ENCODE results near the gene RBM12. TPM values are rescaled to one million over a fixed set of nuclear protein-coding genes. Genes with fewer than 3 reads are reported as not detected.
"Not testable (repeated sequence)": the region's sequence is repeated elsewhere in the genome, so short reads cannot be mapped to it uniquely, and the experiment has no call there.

The RBM12 gene
- total and polyA plus RNA-seq, 11 donors: 7.4 to 61.7 (median 43.0) TPM

DNA sequence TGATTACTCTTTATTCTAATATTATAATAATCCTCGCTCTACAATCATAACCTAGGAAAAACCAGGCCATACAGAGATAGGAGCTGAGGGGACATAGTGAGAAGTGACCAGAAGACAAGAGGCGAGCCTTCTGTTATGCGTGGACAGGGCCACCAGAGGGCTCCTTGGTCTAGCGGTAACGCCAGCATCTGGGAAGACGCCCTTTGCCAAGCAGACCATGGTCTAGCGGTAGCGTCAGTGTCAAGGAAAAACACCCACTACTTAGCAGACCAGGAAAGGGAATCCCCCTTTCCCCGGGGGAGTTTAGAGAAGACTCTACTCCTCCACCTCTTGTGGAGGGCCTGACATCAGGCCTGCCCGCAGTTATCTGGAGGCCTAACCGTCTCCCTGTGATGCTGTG, 22.2 kb upstream of the RBM12 start:
- H3K9me3 ChIP-seq; intact Hi-C loops (cut with DNase I); H3K4me1 ChIP-seq; H3K27me3 ChIP-seq; H3K4me3 ChIP-seq; H3K27ac ChIP-seq; ATAC-seq; DNase-seq: not testable (repeated sequence)
- WGBS, 4 donors: 90 to 93% (median 92%) methylated on average over 11 of the region's 11 CpGs
- H3K36me3 ChIP-seq: peaks cover 0 to 86% (median 73%) of the 10 kb centered on the region in 9 donors
- TF ChIP-seq, protein P1, sequence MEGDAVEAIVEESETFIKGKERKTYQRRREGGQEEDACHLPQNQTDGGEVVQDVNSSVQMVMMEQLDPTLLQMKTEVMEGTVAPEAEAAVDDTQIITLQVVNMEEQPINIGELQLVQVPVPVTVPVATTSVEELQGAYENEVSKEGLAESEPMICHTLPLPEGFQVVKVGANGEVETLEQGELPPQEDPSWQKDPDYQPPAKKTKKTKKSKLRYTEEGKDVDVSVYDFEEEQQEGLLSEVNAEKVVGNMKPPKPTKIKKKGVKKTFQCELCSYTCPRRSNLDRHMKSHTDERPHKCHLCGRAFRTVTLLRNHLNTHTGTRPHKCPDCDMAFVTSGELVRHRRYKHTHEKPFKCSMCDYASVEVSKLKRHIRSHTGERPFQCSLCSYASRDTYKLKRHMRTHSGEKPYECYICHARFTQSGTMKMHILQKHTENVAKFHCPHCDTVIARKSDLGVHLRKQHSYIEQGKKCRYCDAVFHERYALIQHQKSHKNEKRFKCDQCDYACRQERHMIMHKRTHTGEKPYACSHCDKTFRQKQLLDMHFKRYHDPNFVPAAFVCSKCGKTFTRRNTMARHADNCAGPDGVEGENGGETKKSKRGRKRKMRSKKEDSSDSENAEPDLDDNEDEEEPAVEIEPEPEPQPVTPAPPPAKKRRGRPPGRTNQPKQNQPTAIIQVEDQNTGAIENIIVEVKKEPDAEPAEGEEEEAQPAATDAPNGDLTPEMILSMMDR (IDR thresholded peaks at IDR 0.05): peak in 4 of 12 donors; percentile 8 to 22 (median 14)

DNA sequence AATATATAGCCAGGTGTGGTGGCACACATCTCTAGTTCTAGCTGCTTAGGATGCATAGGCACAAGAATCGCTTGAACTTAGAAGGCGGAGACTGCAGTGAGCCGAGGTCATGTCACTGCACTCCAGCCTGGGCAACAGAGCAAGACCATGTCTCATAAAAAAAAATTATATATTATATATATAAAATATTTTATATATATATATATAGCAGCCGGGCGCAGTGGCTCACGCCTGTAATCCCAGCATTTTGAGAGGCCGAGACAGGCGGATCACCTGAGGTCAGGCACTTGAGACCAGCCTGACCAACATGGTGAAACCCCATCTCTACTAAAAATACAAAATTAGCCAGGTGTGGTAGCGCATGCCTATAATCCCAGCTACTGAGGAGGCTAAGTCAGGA, 20.7 kb upstream of the RBM12 start:
- H3K36me3 ChIP-seq: peaks cover 0 to 87% (median 70%) of the 10 kb centered on the region in 9 donors
- 90 to 99% (median 96%) methylated on average over 9 of the region's 9 CpGs for WGBS, 4 donors
- intact Hi-C loops (cut with DNase I): not testable (repeated sequence)

DNA sequence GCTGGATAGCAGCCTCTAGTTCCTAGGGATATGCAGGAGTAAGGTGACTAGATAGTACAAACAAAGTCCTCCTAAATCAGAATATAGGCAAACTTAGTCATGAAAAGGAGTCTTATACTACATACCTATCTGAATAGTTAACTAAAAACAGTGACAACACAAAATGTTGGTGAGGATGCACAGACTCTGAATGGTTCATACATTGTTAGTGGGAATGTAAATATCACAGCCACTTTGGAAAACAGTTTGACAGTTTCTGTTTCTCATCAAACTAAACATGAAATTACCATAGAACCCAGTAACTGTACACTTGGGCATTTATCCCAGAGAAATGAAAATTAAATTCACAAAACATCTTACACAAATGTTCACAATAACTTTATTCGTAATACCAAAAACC, 17.3 kb upstream of the RBM12 start:
- DNase-seq (no peak), ATAC-seq (no peak)
- Histone ChIP-seq H3K27ac (peak overlapping the region in 1 of 12 donors; percentile 40), H3K27me3 (no peaks in the 10 kb centered on the region), H3K9me3 (no peaks in the 10 kb centered on the region), H3K4me1 (peaks cover 0 to 7% (median 0%) of the 10 kb centered on the region in 12 donors), H3K36me3 (peaks cover 0 to 85% (median 65%) of the 10 kb centered on the region in 9 donors), H3K4me3 (no peak overlapping the region)
- 95 to 99% (median 96%) methylated on average over 1 of the region's 1 CpG for WGBS, 4 donors
- TF ChIP-seq, protein P1 (IDR thresholded peaks at IDR 0.05): no peak
- no peak for TF ChIP-seq POLR2A (IDR thresholded peaks at IDR 0.05)
- intact Hi-C loops (cut with DNase I): no loop called here

More for the DNA sequence above, 20.7 kb upstream of the RBM12 start:
- ATAC-seq, H3K4me1 ChIP-seq, DNase-seq, H3K4me3 ChIP-seq, H3K27ac ChIP-seq, H3K27me3 ChIP-seq, H3K9me3 ChIP-seq: not testable (repeated sequence)

DNA sequence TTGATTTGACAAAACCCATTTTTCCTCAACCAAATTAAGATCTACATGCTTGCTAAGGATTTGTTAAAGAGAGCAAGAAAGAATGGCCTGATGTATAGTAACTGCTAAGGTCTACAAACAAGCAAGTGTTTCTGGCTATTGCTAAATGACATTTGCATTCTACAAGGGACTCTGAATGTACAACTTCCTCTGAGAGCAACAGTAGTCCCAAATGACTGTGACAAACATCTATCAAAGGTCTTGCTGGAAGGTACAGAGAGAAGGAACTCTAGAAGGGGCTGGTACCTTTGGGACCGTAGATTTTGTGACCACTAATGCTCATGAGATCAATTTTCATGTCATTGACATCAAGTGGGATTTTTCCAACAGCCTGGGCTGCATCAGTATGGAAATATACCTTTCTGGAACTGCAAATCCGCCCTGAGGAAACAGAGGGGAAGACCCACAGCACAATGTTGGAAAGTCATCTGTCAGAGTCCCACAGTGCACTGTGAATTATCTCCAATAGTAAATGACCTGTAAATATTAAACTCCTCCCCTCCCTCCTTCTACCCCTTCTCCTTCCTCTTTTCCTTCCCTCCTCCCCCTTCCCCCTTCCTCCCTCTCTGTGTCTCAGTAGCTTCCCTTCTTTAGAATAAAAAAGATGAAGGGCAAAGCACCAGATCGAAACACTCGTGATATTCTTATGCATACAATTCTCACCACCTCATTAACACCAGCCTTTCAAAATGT, 15.9 kb upstream of the RBM12 start:
- Histone ChIP-seq H3K36me3 (peaks cover 0 to 84% (median 63%) of the 10 kb centered on the region in 9 donors), H3K9me3 (no peaks in the 10 kb centered on the region), H3K4me1 (peaks cover 0 to 7% (median 0%) of the 10 kb centered on the region in 12 donors), H3K27ac (peak overlapping the region in 1 of 12 donors; percentile 51), H3K4me3 (no peak overlapping the region), H3K27me3 (no peaks in the 10 kb centered on the region)
- ATAC-seq: peak in 1 of 4 donors; percentile 37
- intact Hi-C loops (cut with DNase I): no loop called here
- WGBS, 4 donors: 83 to 89% (median 87%) methylated on average over 4 of the region's 4 CpGs
- no peak for DNase-seq
- TF ChIP-seq, protein P1 (IDR thresholded peaks at IDR 0.05): no peak
- TF ChIP-seq POLR2A (IDR thresholded peaks at IDR 0.05): no peak

Data from heart left ventricle (tissue), 16 donors.